ENCODE data around the gene TYRP1.

Gene TYRP1

DNA sequence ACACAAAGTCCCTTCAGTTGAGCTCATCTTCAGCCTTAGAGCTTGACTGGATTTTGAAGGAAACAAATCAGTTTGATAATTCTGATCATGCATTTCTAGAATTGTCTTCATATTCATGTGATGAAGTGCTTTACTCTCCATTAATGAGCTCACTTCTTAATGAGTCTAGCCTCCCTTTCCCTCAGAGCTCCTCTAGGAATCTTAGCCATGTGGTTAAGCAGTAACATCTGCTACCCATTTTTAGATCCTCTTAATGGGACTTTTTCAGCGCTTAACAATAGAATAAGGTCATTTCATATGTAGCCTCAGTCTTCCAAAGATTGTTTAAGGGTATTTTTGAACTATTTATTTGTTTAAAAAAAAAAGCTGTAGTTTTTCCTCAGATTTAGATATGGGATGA is 44.7 kb downstream of the TYRP1 start:
- no peak for DNase-seq

DNA sequence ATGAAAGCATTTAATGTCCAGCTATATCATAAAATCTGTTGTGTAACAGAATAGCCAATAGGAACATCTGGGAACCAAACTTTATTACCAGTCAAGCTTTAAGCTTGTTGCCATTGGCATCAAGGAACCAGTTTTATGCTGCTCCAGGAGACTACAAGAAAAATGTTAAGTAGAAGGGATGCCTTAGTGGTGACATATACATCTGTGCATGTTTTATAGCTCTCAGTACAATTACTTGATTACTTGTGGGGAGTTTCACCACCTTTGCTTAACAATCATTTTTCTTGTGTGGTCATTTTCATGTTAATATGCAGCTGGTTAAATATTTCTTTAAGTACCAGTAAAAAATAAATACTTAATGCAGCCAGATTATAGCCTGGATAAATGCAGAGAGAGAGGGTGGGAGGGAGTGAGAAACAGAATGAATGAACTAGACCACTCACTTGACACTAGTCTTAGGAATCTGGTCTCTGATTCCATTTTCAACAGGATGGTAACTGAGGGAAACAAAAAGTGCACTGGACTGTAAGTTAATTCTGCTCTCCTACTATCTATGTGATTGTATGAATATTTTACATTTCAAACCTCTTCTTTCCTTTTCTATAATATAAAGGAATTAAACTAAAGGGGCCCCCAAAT is 45.9 kb downstream of the TYRP1 start:
- no peak for DNase-seq

DNA sequence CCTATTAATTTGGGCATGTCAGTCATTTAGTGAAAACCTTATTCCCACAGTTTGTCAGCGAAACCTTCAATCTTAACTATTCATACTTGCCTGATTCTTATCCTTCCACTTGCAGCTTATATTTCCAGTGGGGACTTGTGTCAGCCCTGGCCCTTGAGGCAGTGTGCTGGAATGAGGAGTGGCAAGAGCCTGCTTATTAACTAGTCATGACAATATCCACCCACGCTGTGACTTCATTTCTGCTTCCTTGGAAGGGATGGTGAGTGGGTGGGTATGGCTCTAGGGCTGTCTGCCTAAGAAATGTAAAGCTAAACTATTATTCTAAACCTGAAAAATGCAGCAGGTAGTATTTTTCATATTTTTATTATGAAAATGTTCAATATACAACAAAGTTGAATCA is 47.7 kb downstream of the TYRP1 start:
- no peak for DNase-seq

DNA sequence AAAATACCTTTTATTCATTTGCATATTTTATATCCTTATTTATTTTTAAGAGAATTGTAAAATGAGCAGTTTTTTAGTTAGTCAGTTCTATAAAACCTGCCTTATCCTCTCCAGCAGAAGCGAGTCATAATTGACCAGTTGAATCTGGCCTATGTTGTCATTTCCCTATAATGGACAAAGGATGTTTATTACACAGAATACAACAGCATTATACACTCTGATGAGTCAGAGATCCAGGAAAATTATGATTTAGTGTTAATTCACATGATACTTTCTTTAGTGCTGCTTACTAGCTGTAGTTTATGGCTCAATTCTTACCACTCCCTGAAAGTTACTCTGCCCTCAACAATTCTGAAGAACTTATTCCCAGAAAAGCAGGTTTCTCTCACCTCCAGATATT is 54.8 kb downstream of the TYRP1 start:
- no peak for DNase-seq

DNA sequence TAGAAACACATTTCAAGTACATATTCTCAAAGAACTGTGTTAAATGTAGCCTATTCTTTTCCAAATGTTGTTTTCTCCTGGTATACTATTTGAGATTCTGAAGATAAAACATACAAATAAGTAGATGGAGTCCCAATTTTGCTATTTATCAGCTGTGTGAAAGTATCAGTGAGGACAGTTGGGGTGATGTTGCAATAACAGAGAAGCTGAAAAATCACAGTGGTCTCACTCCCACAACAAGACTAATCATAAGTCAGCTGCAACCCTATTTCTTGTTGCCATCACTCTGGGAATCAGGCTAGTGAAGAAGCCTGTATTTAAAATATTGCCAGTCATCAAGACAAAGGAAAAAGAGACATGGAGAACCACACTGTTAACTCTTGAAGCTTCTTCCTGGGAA is 55.8 kb downstream of the TYRP1 start:
- DNase-seq, result no peak

DNA sequence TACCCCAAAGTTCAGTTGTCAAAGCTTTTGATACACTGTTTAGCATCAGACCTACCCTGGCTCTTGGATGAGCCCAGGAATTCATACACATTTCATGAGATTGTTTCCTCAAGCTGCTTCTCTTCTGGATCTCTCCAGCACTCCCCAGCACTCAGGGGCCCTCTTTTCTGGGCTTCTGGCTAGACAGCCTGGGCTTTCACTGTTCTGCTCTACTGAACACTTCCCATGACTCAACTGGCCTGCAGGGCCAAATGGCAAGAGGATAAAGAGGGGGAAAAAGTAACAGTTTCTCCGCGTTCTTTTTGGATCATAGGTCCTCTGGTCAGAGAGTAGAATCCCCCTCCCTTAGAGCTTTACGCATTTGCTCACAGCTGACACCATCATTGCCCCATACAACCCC is 60.7 kb downstream of the TYRP1 start:
- DNase-seq, result no peak

DNA sequence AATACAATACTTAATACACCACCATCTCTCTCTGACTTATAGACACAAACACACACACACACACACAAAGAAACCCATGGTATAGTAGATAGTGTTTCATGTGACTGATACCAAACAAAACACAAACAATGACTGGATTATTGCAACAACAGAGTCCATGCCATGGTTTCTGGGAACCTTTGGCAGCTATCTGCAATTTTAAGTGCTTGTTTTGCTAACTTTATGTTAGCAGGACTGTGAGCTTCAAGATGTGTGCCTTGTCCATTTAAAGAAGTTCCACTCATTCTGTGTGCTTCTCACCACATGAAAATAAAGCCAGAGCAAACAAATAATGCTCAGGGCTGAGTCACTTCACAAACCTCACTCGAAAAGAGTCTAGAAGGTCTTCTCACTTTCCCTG is 66.6 kb downstream of the TYRP1 start:
- DNase-seq, result no peak

Data from CD4-positive, alpha-beta T cell treated with Interferon alpha-2 for 1 hour (primary cell).